Measurements from ENCODE around the gene TTYH3. TPM values are rescaled to one million over a fixed set of nuclear protein-coding genes. Genes with fewer than 3 reads are reported as not detected.

Gene TTYH3
- total and polyA plus RNA-seq, 2 of the 13 experiments (the other 11 are each of a cell fraction or from before 2014, with no cell fraction given), result 26.3 to 50.0 TPM

DNA sequence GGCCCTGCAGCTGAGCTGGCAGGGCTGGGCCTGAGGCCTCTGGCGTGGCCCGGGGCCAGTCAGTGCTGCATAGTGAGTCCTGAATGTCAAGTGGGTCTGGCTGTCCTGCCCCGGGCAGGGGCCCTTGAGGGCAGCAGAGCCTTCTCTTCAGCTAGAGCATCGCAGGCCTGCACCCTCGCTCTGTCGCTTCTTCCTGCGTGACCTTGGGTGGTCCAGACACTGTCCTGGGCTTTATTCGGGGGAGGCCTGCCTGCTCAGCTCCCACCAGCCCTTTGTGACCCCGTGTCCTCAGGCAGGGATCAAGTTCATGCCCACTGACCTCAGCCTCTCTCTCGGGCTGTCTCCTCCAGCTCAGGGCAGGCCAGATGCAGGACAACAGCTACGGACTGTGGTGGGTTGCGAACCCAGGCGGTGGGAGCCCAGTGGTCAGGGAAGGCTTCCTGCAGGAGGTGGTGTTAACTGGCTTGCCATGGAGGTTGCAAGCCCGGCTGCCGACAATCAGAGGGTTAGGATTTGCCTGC, 3.4 kb downstream of the TTYH3 start:
- in situ Hi-C loops (cut with HindIII; ENCODE audit: extremely low pct_ligation_motif_present, low pct_unique_long_range_greater_than_20kb) (no loop called here), intact Hi-C loops (cut with micrococcal nuclease; ENCODE audit: unreplicated experiment) (no loop called here)
- peaks cover 6 to 9% of the 10 kb centered on the region in 2 experiments; a peak in 1 of 5 replicates for H3K36me3 ChIP-seq (replicated peaks in 1 of 2; ENCODE audit: control insufficient read depth in 1 of 2, insufficient read depth in 2 of 2, low read length in 2 of 2)
- H3K79me2 ChIP-seq (ENCODE audit: insufficient read depth, low read length), result peaks cover 79% of the 10 kb centered on the region
- H4K20me1 ChIP-seq (ENCODE audit: insufficient read depth, low read length), result peaks cover 35% of the 10 kb centered on the region; the same call in 1 of the 2 replicates
- peak overlapping the region; percentile 79 for H3K27ac ChIP-seq (ENCODE audit: extremely low read length, insufficient read depth, low read length)
- 95% methylated on average over 4 of the region's 15 CpGs for WGBS (ENCODE audit: low lambda C conversion rate)
- no peak for DNase-seq (ENCODE audit: low spot score)
- no peak for FAIRE-seq
- H3K4me1 ChIP-seq (ENCODE audit: insufficient read depth, low read length), result peaks cover 81% of the 10 kb centered on the region
- peak overlapping the region; percentile 55 for H3K9ac ChIP-seq (ENCODE audit: insufficient read depth, low read depth, low read length)
- ChIA-PET CTCF (ENCODE audit: low intra/inter-chr PET ratio, low total read pairs) (no interaction called here), POLR2A (interaction anchor here (1.1 to 1.8 kb wide), 2 partner anchors 27 to 75 kb away, joined by 4 to 6 read pairs; no protein-coding TSS in a partner anchor)
- BruUV-seq (replicated peaks), result no TSS peak
- H3K4me2 ChIP-seq (ENCODE audit: low read depth, low read length), result peak overlapping the region; percentile 86
- no peaks in the 10 kb centered on the region for H3K9me3 ChIP-seq (ENCODE audit: low read length)
- no peak overlapping the region for H2AFZ ChIP-seq (ENCODE audit: low read length)
- peak overlapping the region in 2 of 3 experiments; percentile 15 to 48; a peak in 3 of 6 replicates for H3K4me3 ChIP-seq (replicated peaks in 1 of 3; ENCODE audit: insufficient read depth in 1 of 3, low read depth in 2 of 3, low read length in 3 of 3)
- H3K27me3 ChIP-seq (ENCODE audit: control insufficient read depth in 1 of 2, insufficient read depth in 2 of 2, low read length in 2 of 2), result no peaks in the 10 kb centered on the region
- ATAC-seq, result no peak
- TF ChIP-seq ZFY (CRISPR knock-in tag; IDR thresholded peaks at IDR 0.05) (0 out of 2 replicates have a peak, but pooled peaks have one; percentile 3), U2AF1 (optimal IDR thresholded peaks at IDR 0.05; ENCODE audit: low read depth, low read length) (no peak), ZNF337 (CRISPR knock-in tag; IDR thresholded peaks at IDR 0.05; ENCODE audit: borderline replicate concordance, low read depth) (no peak), KLF11 (CRISPR knock-in tag; IDR thresholded peaks at IDR 0.05) (no peak), SAFB2 (CRISPR knock-in tag; IDR thresholded peaks at IDR 0.05; ENCODE audit: borderline replicate concordance, low read depth) (no peak), THAP7 (CRISPR knock-in tag; IDR thresholded peaks at IDR 0.05) (no peak), RBFOX2 (IDR thresholded peaks at IDR 0.05; ENCODE audit: low read depth, low read length) (peak; percentile 38; the same call in 1 of the 2 replicates), TBX2 (CRISPR knock-in tag; IDR thresholded peaks at IDR 0.05; ENCODE audit: borderline replicate concordance) (0 out of 2 replicates have a peak, but pooled peaks have one; percentile 33), TCF12 (IDR thresholded peaks at IDR 0.05) (no peak), TCF12 (CRISPR knock-in tag; IDR thresholded peaks at IDR 0.05) (no peak), RFX3 (CRISPR knock-in tag; IDR thresholded peaks at IDR 0.05) (no peak), ZFX (CRISPR knock-in tag; IDR thresholded peaks at IDR 0.05; ENCODE audit: low read depth) (0 out of 2 replicates have a peak, but pooled peaks have one; percentile 12), ZNF781 (CRISPR knock-in tag; IDR thresholded peaks at IDR 0.05; ENCODE audit: borderline replicate concordance, not compliant biosample characterization) (no peak)
- TF ChIP-seq, protein P1, sequence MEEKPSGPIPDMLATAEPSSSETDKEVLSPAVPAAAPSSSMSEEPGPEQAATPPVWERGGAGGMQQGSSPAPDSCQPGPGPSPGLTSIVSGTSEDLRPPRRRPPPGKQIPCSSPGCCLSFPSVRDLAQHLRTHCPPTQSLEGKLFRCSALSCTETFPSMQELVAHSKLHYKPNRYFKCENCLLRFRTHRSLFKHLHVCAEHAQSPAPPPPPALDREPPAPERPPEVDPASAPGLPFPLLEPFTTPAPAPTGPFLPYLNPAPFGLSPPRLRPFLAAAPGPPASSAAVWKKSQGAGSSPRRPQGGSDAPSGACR (CRISPR knock-in tag; IDR thresholded peaks at IDR 0.05), result no peak
- TF ChIP-seq, protein P2, sequence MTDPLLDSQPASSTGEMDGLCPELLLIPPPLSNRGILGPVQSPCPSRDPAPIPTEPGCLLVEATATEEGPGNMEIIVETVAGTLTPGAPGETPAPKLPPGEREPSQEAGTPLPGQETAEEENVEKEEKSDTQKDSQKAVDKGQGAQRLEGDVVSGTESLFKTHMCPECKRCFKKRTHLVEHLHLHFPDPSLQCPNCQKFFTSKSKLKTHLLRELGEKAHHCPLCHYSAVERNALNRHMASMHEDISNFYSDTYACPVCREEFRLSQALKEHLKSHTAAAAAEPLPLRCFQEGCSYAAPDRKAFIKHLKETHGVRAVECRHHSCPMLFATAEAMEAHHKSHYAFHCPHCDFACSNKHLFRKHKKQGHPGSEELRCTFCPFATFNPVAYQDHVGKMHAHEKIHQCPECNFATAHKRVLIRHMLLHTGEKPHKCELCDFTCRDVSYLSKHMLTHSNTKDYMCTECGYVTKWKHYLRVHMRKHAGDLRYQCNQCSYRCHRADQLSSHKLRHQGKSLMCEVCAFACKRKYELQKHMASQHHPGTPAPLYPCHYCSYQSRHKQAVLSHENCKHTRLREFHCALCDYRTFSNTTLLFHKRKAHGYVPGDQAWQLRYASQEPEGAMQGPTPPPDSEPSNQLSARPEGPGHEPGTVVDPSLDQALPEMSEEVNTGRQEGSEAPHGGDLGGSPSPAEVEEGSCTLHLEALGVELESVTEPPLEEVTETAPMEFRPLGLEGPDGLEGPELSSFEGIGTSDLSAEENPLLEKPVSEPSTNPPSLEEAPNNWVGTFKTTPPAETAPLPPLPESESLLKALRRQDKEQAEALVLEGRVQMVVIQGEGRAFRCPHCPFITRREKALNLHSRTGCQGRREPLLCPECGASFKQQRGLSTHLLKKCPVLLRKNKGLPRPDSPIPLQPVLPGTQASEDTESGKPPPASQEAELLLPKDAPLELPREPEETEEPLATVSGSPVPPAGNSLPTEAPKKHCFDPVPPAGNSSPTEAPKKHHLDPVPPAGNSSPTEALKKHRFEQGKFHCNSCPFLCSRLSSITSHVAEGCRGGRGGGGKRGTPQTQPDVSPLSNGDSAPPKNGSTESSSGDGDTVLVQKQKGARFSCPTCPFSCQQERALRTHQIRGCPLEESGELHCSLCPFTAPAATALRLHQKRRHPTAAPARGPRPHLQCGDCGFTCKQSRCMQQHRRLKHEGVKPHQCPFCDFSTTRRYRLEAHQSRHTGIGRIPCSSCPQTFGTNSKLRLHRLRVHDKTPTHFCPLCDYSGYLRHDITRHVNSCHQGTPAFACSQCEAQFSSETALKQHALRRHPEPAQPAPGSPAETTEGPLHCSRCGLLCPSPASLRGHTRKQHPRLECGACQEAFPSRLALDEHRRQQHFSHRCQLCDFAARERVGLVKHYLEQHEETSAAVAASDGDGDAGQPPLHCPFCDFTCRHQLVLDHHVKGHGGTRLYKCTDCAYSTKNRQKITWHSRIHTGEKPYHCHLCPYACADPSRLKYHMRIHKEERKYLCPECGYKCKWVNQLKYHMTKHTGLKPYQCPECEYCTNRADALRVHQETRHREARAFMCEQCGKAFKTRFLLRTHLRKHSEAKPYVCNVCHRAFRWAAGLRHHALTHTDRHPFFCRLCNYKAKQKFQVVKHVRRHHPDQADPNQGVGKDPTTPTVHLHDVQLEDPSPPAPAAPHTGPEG (CRISPR knock-in tag; IDR thresholded peaks at IDR 0.05), result no peak

Data from HepG2 (cell line).